Stimulated activated CD4-positive, alpha-beta T cell treated with anti-CD3 and anti-CD28 coated beads, Interleukin-4, amount 100 ng/mL, for 1 hour (primary cell): Measurements from ENCODE around the gene SEMA5A.

Experiments used
- DNase-seq: peaks from one replicate; pipeline ENCODE4 v3.0.0-alpha.2; 2020

Gene SEMA5A

GRCh38 chr5:9545992-9546851 is at the start of gene SEMA5A:
Gene SEMA5A, minus strand, starts transcription at chr5:9546075. Its CDS starts 166,129 bp downstream, at chr5:9379946.
- peak; percentile 7 for DNase-seq

- no peak for DNase-seq
Measured at GRCh38 chr5:9594913-9595312, 49.0 kb upstream of the SEMA5A start.

- no peak for DNase-seq
Measured at GRCh38 chr5:9589049-9589835, 43.4 kb upstream of the SEMA5A start.

GRCh38 chr5:9588254-9588653 is 42.4 kb upstream of the SEMA5A start:
- no peak for DNase-seq

- DNase-seq, result no peak
Measured at GRCh38 chr5:9587135-9587534, 41.3 kb upstream of the SEMA5A start.

GRCh38 chr5:9582406-9582805 is 36.5 kb upstream of the SEMA5A start:
- DNase-seq, result no peak

- DNase-seq, result no peak
Measured at GRCh38 chr5:9573796-9574195, 27.9 kb upstream of the SEMA5A start.

- no peak for DNase-seq
Measured at GRCh38 chr5:9572246-9572645, 26.4 kb upstream of the SEMA5A start.

GRCh38 chr5:9570876-9571275 is 25.0 kb upstream of the SEMA5A start:
- DNase-seq, result no peak

- DNase-seq, result no peak
Measured at GRCh38 chr5:9567039-9567438, 21.2 kb upstream of the SEMA5A start.

GRCh38 chr5:9564752-9565151 is 18.9 kb upstream of the SEMA5A start:
- DNase-seq, result no peak

- DNase-seq, result no peak
Measured at GRCh38 chr5:9562141-9562540, 16.3 kb upstream of the SEMA5A start.

- DNase-seq, result no peak
Measured at GRCh38 chr5:9559965-9560364, 14.1 kb upstream of the SEMA5A start.

- DNase-seq, result no peak
Measured at GRCh38 chr5:9558319-9558965, 12.6 kb upstream of the SEMA5A start.

GRCh38 chr5:9557696-9558095 is 11.8 kb upstream of the SEMA5A start:
- no peak for DNase-seq

- DNase-seq, result no peak
Measured at GRCh38 chr5:9555961-9556360, 10.1 kb upstream of the SEMA5A start.

GRCh38 chr5:9554122-9554521 is 8.2 kb upstream of the SEMA5A start:
- DNase-seq, result no peak

GRCh38 chr5:9553561-9553960 is 7.7 kb upstream of the SEMA5A start:
- no peak for DNase-seq

GRCh38 chr5:9551567-9552537 is 6.0 kb upstream of the SEMA5A start:
- no peak for DNase-seq

- DNase-seq, result no peak
Measured at GRCh38 chr5:9549941-9550340, 4.1 kb upstream of the SEMA5A start.

- no peak for DNase-seq
Measured at GRCh38 chr5:9547122-9547947, 1.5 kb upstream of the SEMA5A start.
